HepG2 (cell line): ENCODE data around the gene PVR. TPM values are rescaled to one million over a fixed set of nuclear protein-coding genes. Genes with fewer than 3 reads are reported as not detected.
A peak's percentile ranks its signal among the peaks of the same experiment; 100 is the strongest.

Source experiments
- ARHGAP35 ChIP-seq: sonication (generic); formaldehyde crosslinking; IDR thresholded peaks from 2 replicates; pipeline ENCODE4 v1.9.0; 2022; ENCODE audit warnings: mild to moderate bottlenecking, inconsistent platforms, moderate library complexity, missing genetic modification reagents, borderline replicate concordance
- CEBPB ChIP-seq: IDR thresholded peaks from 2 replicates; pipeline ENCODE4 v1.6.1; 2011; ENCODE audit warnings: low read depth, low read length, improper control_type of control experiment, borderline replicate concordance
- CHD2 ChIP-seq: IDR thresholded peaks from 2 replicates; pipeline ENCODE4 v1.6.1; 2011; ENCODE audit warnings: low read depth, low read length, improper control_type of control experiment
- CHD4 ChIP-seq: fragments of 200-600 bp; sonication (generic); IDR thresholded peaks from 2 replicates; pipeline ENCODE4 v1.7.0; 2017; ENCODE audit warnings: mild to moderate bottlenecking, low read length, borderline replicate concordance
- CREB1 ChIP-seq, 2 experiments: fragments of 450-650 bp in 1 of 2; IDR thresholded peaks; 2 replicates each; pipeline ENCODE4 v1.6.1; 2016 to 2017; ENCODE audit warnings: control low read depth in 1 of 2, mild to moderate bottlenecking in 1 of 2, missing compliant biosample characterization in 1 of 2, missing genetic modification characterization in 1 of 2
- DMAP1 ChIP-seq: IDR thresholded peaks from 2 replicates; pipeline ENCODE4 v1.6.1; 2016
- GABPB1 ChIP-seq: IDR thresholded peaks from 2 replicates; pipeline ENCODE4 v1.6.1; 2016; ENCODE audit warnings: mild to moderate bottlenecking, missing genetic modification reagents, moderate library complexity, missing compliant biosample characterization
- GATAD2A ChIP-seq: IDR thresholded peaks from 2 replicates; pipeline ENCODE4 v1.6.1; 2016
- HNF4A ChIP-seq: sonication (generic); formaldehyde crosslinking; IDR thresholded peaks from 2 replicates; pipeline ENCODE4 v1.4.0; 2020; ENCODE audit warnings: missing genetic modification reagents
- ISL2 ChIP-seq: sonication (generic); formaldehyde crosslinking; IDR thresholded peaks from 2 replicates; pipeline ENCODE4 v1.5.0; 2020; ENCODE audit warnings: missing genetic modification reagents
- JDP2 ChIP-seq: sonication (generic); formaldehyde crosslinking; IDR thresholded peaks from 2 replicates; pipeline ENCODE4 v1.8.1; 2022; ENCODE audit warnings: missing genetic modification reagents, borderline replicate concordance
- KDM1A ChIP-seq: IDR thresholded peaks from 2 replicates; pipeline ENCODE4 v1.6.1; 2016; ENCODE audit warnings: missing compliant biosample characterization
- MNT ChIP-seq: fragments of 450-650 bp; IDR thresholded peaks from 2 replicates; pipeline ENCODE4 v1.6.1; 2016
- MTA1 ChIP-seq: sonication (generic); formaldehyde crosslinking; IDR thresholded peaks from 2 replicates; pipeline ENCODE4 v1.4.0; 2020; ENCODE audit warnings: missing genetic modification reagents, mild to moderate bottlenecking, borderline replicate concordance
- PHF8 ChIP-seq: sonication (generic); formaldehyde crosslinking; IDR thresholded peaks from 2 replicates; pipeline ENCODE4 v1.5.0; 2020; ENCODE audit warnings: missing genetic modification reagents
- RNF2 ChIP-seq: fragments of 450-650 bp; conservative IDR thresholded peaks from 2 replicates; pipeline ENCODE4 v1.6.1; 2016; ENCODE audit warnings: low read depth
- SMAD9 ChIP-seq: sonication (generic); formaldehyde crosslinking; IDR thresholded peaks from 2 replicates; pipeline ENCODE4 v1.5.1; 2020; ENCODE audit warnings: mild to moderate bottlenecking, missing genetic modification reagents
- TOPORS ChIP-seq: sonication (generic); formaldehyde crosslinking; IDR thresholded peaks from 2 replicates; pipeline ENCODE4 v1.8.0; 2023; ENCODE audit warnings: mild to moderate bottlenecking, missing genetic modification reagents
- ZC3H4 ChIP-seq: sonication (generic); formaldehyde crosslinking; IDR thresholded peaks from 2 replicates; pipeline ENCODE4 v1.4.0; 2020; ENCODE audit warnings: missing genetic modification reagents, borderline replicate concordance
- ZFP36L1 ChIP-seq: sonication (generic); formaldehyde crosslinking; IDR thresholded peaks from 2 replicates; pipeline ENCODE4 v1.8.0; 2022; ENCODE audit warnings: mild to moderate bottlenecking, missing genetic modification reagents, moderate library complexity
- ZIK1 ChIP-seq: sonication (generic); formaldehyde crosslinking; IDR thresholded peaks from 2 replicates; pipeline ENCODE4 v1.5.0; 2020; ENCODE audit warnings: mild to moderate bottlenecking, low read depth, missing genetic modification reagents, borderline replicate concordance
- ZNF34 ChIP-seq: sonication (generic); formaldehyde crosslinking; IDR thresholded peaks from 2 replicates; pipeline ENCODE4 v1.4.0; 2020; ENCODE audit warnings: mild to moderate bottlenecking, missing genetic modification reagents, borderline replicate concordance
- ZNF441 ChIP-seq: sonication (generic); formaldehyde crosslinking; IDR thresholded peaks from 2 replicates; pipeline ENCODE4 v1.7.0; 2021; ENCODE audit warnings: missing genetic modification reagents, borderline replicate concordance
- ZNF496 ChIP-seq: sonication (generic); formaldehyde crosslinking; IDR thresholded peaks from 2 replicates; pipeline ENCODE4 v1.8.1; 2023; ENCODE audit warnings: mild to moderate bottlenecking, moderate library complexity, missing genetic modification reagents; ENCODE audit not compliant: insufficient replicate concordance
- ZNF75D ChIP-seq: sonication (generic); formaldehyde crosslinking; IDR thresholded peaks from 2 replicates; pipeline ENCODE4 v1.8.1; 2023; ENCODE audit warnings: missing genetic modification reagents, mild to moderate bottlenecking, borderline replicate concordance
- ZNF768 ChIP-seq: sonication (generic); formaldehyde crosslinking; IDR thresholded peaks from 2 replicates; pipeline ENCODE4 v1.4.0; 2020; ENCODE audit warnings: missing genetic modification reagents
- ZSCAN30 ChIP-seq: sonication (generic); formaldehyde crosslinking; IDR thresholded peaks from 2 replicates; pipeline ENCODE4 v1.5.0; 2020; ENCODE audit warnings: mild to moderate bottlenecking, missing genetic modification reagents
- polyA plus RNA-seq, 8 experiments: library from polyadenylated mRNA; depleted of rRNA in 3 of 8; stranded (reverse) in 7 of 8; unstranded in 1 of 8; fragments of >200 nt; fragmentation: Illumina TruSeq in 4 of 8; extraction: Trizol in 4 of 8; gene quantifications; 2 replicates each; pipeline versions ENCODE4 v1.2.1 to v1.2.3, GENCODE V29; 2011 to 2016; ENCODE audit warnings: low read depth in 4 of 8, missing spikeins in 1 of 8, mixed read lengths in 1 of 8; ENCODE audit not compliant: insufficient read depth in 1 of 8
- total RNA-seq, 5 experiments: library from RNA; depleted of rRNA; stranded (reverse); fragments of >200 nt; fragmentation: Illumina TruSeq; extraction: Trizol; gene quantifications; 2 replicates each; pipeline ENCODE4 v1.2.3, GENCODE V29; 2016; ENCODE audit warnings: low read depth in 1 of 5
- TF ChIP-seq, protein P1 (sequence below): sonication (generic); formaldehyde crosslinking; conservative IDR thresholded peaks from 2 replicates; pipeline ENCODE4 v1.4.0; 2020; ENCODE audit warnings: missing genetic modification reagents
- TF ChIP-seq, protein P2 (sequence below): sonication (generic); formaldehyde crosslinking; IDR thresholded peaks from 2 replicates; pipeline ENCODE4 v1.4.0; 2020; ENCODE audit warnings: mild to moderate bottlenecking, missing genetic modification reagents

The PVR gene
- total and polyA plus RNA-seq, 2 of the 13 experiments (the other 11 are each of a cell fraction or from before 2014, with no cell fraction given) = 43.4 to 46.6 TPM

DNA sequence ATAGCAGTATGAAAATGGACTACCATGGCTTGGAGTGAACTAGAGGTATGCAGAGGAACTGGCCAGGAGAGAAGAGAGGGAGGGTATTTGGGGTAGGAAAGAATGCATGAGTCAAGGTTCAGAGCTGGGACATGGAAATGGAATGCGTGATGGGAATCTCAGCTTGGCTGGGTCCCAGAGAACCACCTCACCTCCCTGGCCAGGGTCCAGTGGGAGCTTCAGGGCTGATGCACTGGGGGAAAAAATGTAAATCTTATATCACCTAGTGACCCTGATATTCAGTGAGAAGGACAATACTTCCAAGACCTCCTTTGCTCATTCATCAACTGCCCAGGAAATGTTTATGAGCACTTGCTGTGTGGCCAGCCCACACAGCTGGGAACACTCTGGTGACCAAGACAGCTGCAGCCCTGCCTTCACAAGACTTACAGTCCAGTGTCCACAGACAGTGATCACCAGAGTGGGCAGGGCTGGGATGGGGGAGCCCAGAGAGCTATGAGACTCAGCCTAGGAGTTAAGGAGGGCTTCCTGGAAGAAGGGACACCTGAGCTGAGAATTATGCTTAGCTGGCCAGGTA is 17.6 kb upstream of the PVR start (continued):
- TF ChIP-seq ZFP36L1 (no peak), ZSCAN30 (no peak), ZC3H4 (CRISPR knock-in tag) (no peak), MTA1 (no peak), ARHGAP35 (CRISPR knock-in tag) (no peak), ISL2 (CRISPR knock-in tag) (no peak), ZNF496 (CRISPR knock-in tag) (no peak), GATAD2A (CRISPR knock-in tag) (0 out of 2 replicates have a peak, but pooled peaks have one; percentile 21), DMAP1 (CRISPR knock-in tag) (0 out of 2 replicates have a peak, but pooled peaks have one; percentile 35), ZNF75D (no peak), ZNF768 (peak; percentile 46; the same call in 1 of the 2 replicates), CEBPB (no peak), PHF8 (CRISPR knock-in tag) (no peak), CHD2 (no peak), ZNF441 (CRISPR knock-in tag) (no peak), CHD4 (no peak), SMAD9 (CRISPR knock-in tag) (no peak), CREB1 (IDR thresholded peaks at IDR 0.05) (no peak), CREB1 (CRISPR knock-in tag; IDR thresholded peaks at IDR 0.05) (no peak), JDP2 (CRISPR knock-in tag) (no peak), MNT (no peak), RNF2 (no peak), ZNF34 (CRISPR knock-in tag) (no peak), ZIK1 (no peak), TOPORS (no peak), GABPB1 (CRISPR knock-in tag) (no peak), HNF4A (CRISPR knock-in tag) (peak; percentile 64), KDM1A (CRISPR knock-in tag) (no peak)
- TF ChIP-seq, protein P1, sequence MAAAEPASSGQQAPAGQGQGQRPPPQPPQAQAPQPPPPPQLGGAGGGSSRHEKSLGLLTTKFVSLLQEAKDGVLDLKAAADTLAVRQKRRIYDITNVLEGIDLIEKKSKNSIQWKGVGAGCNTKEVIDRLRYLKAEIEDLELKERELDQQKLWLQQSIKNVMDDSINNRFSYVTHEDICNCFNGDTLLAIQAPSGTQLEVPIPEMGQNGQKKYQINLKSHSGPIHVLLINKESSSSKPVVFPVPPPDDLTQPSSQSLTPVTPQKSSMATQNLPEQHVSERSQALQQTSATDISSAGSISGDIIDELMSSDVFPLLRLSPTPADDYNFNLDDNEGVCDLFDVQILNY (CRISPR knock-in tag) = no peak
- TF ChIP-seq, protein P2, sequence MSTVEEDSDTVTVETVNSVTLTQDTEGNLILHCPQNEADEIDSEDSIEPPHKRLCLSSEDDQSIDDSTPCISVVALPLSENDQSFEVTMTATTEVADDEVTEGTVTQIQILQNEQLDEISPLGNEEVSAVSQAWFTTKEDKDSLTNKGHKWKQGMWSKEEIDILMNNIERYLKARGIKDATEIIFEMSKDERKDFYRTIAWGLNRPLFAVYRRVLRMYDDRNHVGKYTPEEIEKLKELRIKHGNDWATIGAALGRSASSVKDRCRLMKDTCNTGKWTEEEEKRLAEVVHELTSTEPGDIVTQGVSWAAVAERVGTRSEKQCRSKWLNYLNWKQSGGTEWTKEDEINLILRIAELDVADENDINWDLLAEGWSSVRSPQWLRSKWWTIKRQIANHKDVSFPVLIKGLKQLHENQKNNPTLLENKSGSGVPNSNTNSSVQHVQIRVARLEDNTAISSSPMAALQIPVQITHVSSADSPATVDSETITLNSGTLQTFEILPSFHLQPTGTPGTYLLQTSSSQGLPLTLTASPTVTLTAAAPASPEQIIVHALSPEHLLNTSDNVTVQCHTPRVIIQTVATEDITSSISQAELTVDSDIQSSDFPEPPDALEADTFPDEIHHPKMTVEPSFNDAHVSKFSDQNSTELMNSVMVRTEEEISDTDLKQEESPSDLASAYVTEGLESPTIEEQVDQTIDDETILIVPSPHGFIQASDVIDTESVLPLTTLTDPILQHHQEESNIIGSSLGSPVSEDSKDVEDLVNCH (CRISPR knock-in tag) = no peak
